ENCODE measurements around the gene IL36B.

The IL36B gene

DNA sequence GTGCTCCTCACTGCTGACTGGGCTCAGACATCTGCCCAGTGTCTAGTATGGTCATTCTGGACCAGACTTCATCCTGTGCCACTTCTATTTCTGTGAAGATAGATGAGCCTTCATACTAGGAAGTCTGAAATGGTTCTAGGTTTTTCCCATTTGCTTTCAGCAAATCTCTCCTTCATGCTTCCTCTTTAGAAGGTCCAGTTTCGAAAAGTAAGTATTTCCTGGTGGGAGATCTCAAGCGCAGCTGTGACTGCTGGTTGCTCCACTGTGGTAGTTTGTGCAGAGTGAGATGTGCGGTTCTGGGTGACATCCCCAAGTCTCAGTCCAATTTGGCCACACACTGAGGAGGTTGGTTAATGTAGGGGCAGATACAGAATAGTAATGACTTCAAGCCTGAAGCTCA, 14.4 kb downstream of the IL36B start:
- Histone ChIP-seq H3K27me3 (replicated peaks; ENCODE audit: control insufficient read depth, insufficient read depth, low read length) (no peaks in the 10 kb centered on the region; the same call in 1 of the 2 replicates), H3K36me3 (ENCODE audit: control insufficient read depth, insufficient read depth, low read length) (no peaks in the 10 kb centered on the region), H3K4me3 (replicated peaks; ENCODE audit: low read depth, low read length) (no peak overlapping the region)
- TF ChIP-seq, protein P1, sequence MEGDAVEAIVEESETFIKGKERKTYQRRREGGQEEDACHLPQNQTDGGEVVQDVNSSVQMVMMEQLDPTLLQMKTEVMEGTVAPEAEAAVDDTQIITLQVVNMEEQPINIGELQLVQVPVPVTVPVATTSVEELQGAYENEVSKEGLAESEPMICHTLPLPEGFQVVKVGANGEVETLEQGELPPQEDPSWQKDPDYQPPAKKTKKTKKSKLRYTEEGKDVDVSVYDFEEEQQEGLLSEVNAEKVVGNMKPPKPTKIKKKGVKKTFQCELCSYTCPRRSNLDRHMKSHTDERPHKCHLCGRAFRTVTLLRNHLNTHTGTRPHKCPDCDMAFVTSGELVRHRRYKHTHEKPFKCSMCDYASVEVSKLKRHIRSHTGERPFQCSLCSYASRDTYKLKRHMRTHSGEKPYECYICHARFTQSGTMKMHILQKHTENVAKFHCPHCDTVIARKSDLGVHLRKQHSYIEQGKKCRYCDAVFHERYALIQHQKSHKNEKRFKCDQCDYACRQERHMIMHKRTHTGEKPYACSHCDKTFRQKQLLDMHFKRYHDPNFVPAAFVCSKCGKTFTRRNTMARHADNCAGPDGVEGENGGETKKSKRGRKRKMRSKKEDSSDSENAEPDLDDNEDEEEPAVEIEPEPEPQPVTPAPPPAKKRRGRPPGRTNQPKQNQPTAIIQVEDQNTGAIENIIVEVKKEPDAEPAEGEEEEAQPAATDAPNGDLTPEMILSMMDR (IDR thresholded peaks at IDR 0.05; ENCODE audit: insufficient read depth, low read length, poor library complexity, severe bottlenecking), result no peak
- DNase-seq (ENCODE audit: extremely low read depth, insufficient read length), result no peak

DNA sequence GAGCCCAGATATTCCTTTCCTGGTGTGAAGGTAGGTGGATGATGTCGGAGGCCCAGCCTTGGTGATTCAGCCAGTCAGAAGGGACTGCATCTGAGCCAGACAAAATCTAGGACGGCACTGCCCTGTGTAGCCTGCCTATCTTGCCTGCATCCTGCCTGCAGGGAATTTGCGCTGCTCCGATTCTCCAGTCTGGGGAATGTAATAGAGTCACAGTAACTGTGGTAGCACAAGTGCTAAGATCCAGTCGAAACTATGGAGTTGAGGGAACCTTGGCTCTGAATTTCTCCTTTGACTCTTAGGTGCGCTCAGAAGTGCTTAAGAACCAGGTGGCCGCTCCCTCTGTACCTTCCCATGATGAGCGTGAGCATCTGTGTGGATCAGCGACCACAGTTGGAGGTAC, 15.9 kb downstream of the IL36B start:
- H3K27me3 ChIP-seq (replicated peaks; ENCODE audit: control insufficient read depth, insufficient read depth, low read length), result no peaks in the 10 kb centered on the region; the same call in 1 of the 2 replicates
- no peak overlapping the region for H3K4me3 ChIP-seq (replicated peaks; ENCODE audit: low read depth, low read length)
- no peak for DNase-seq (ENCODE audit: extremely low read depth, insufficient read length)
- TF ChIP-seq, protein P1 (IDR thresholded peaks at IDR 0.05; ENCODE audit: insufficient read depth, low read length, poor library complexity, severe bottlenecking), result no peak
- no peaks in the 10 kb centered on the region for H3K36me3 ChIP-seq (ENCODE audit: control insufficient read depth, insufficient read depth, low read length)

DNA sequence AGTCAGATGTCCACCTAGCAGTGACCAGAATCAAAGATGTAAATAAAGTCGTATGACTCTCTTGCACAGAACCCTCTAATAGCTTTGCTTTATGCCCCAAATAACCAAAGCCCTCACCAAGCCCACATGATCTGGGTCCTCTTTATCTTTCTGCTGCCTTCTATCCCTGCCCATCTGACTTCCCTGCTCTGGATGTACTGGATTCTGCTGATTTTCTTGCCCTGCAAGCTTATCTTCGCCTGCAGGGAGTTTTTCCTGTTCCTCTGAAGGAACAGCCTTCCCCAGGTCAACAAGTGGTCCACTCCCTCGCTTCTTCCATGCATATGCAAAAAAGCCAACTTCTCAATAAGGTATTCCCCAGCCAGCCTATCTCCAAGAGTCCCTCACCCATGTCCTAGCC, 18.7 kb downstream of the IL36B start:
- TF ChIP-seq, protein P1 (IDR thresholded peaks at IDR 0.05; ENCODE audit: insufficient read depth, low read length, poor library complexity, severe bottlenecking), result no peak
- H3K4me3 ChIP-seq (replicated peaks; ENCODE audit: low read depth, low read length), result no peak overlapping the region
- H3K36me3 ChIP-seq (ENCODE audit: control insufficient read depth, insufficient read depth, low read length), result no peaks in the 10 kb centered on the region
- no peaks in the 10 kb centered on the region; the same call in 1 of the 2 replicates for H3K27me3 ChIP-seq (replicated peaks; ENCODE audit: control insufficient read depth, insufficient read depth, low read length)
- DNase-seq (ENCODE audit: extremely low read depth, insufficient read length), result no peak

DNA sequence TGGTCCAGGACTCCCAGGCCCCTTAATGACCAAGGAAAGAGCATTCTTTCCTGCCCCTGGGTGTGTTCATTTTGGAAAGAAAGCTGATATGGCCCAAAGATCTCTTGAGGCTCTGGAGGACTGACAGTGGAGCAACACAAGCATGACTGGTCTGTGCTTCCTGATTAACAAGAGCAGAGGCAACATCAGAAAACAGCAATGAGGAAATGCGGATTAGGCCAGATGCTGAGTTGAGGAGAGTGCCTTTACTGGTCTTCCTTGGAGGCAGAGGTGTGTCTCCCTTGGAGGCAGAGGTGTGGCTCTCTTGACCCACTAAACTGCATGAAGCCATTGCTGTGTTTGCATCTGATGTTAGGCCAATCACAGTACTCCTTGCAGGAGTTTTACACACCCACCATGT, 19.9 kb downstream of the IL36B start:
- no peak for DNase-seq (ENCODE audit: extremely low read depth, insufficient read length)
- H3K27me3 ChIP-seq (replicated peaks; ENCODE audit: control insufficient read depth, insufficient read depth, low read length), result no peaks in the 10 kb centered on the region; the same call in 1 of the 2 replicates
- H3K4me3 ChIP-seq (replicated peaks; ENCODE audit: low read depth, low read length), result no peak overlapping the region
- H3K36me3 ChIP-seq (ENCODE audit: control insufficient read depth, insufficient read depth, low read length), result no peaks in the 10 kb centered on the region
- TF ChIP-seq, protein P1 (IDR thresholded peaks at IDR 0.05; ENCODE audit: insufficient read depth, low read length, poor library complexity, severe bottlenecking), result no peak

DNA sequence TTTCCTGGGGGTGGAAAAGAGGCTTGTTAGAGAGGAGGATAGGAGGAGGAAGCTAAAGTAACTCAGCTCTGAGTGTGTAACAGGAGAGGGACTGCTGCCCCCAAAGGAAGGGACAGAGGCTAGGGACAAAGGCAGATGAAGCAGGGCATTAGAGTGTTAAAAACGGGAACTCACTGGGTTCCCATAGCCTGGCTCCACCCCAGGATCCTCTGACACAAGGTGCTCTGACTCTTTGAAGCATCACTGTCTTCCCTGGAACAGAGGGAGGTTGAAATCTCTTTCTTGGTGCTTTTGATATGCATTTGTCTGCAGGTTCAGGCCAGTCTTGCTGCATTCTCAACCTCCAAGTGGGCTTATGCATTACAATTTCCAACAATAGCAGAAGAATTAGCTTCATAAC, 24.6 kb downstream of the IL36B start:
- TF ChIP-seq, protein P1 (IDR thresholded peaks at IDR 0.05; ENCODE audit: insufficient read depth, low read length, poor library complexity, severe bottlenecking), result no peak
- H3K4me3 ChIP-seq (replicated peaks; ENCODE audit: low read depth, low read length), result no peak overlapping the region
- H3K27me3 ChIP-seq (replicated peaks; ENCODE audit: control insufficient read depth, insufficient read depth, low read length), result peaks cover 2% of the 10 kb centered on the region; the same call in 1 of the 2 replicates
- no peaks in the 10 kb centered on the region for H3K36me3 ChIP-seq (ENCODE audit: control insufficient read depth, insufficient read depth, low read length)
- DNase-seq (ENCODE audit: extremely low read depth, insufficient read length), result no peak

DNA sequence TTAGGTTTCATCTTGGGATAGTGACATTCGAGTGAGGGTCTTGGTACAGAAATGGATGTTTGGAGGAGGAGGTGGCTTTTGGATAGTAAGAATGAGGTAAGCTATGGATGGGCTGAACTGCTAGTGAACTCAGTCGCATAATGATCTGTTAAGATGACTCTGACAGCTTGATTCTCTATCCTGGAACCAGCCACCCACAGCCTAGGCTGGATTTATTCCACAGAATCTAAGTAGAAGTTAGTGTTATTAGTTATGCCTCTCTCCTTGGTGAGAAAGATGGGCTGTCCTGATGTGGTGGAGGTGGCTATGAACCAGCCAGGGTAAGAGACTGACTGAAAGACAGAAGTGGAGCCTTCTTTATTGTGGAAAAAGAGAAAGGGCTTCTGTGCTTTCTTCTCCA, 25.0 kb downstream of the IL36B start:
- TF ChIP-seq, protein P1 (IDR thresholded peaks at IDR 0.05; ENCODE audit: insufficient read depth, low read length, poor library complexity, severe bottlenecking), result no peak
- no peaks in the 10 kb centered on the region for H3K36me3 ChIP-seq (ENCODE audit: control insufficient read depth, insufficient read depth, low read length)
- DNase-seq (ENCODE audit: extremely low read depth, insufficient read length), result no peak
- peaks cover 2% of the 10 kb centered on the region; the same call in 1 of the 2 replicates for H3K27me3 ChIP-seq (replicated peaks; ENCODE audit: control insufficient read depth, insufficient read depth, low read length)
- no peak overlapping the region for H3K4me3 ChIP-seq (replicated peaks; ENCODE audit: low read depth, low read length)
